Measurements from ENCODE around the gene ZNF480.
A peak's percentile ranks its signal among the peaks of the same experiment; 100 is the strongest.

DNA sequence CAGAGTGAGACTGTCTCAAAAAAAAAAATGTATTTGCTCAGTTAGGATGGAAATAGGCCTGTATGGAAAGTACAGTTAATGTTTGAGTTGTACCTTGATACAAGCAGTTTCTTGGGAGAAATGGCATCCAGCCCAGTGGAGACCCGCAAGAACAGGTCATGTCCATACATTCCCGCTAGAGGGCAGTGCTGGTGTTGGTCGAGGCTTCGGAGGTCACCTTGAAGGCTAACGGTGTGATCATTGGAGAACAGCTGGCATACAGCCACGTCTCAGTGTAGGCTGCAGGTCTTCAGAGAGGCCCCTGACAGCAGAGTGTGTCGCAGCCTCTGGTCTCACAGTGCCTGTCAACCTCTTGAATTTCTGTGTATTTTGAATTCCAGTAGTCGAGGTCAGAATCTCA lies 46.6 kb downstream of the ZNF480 start:
- TF ChIP-seq, protein P1, sequence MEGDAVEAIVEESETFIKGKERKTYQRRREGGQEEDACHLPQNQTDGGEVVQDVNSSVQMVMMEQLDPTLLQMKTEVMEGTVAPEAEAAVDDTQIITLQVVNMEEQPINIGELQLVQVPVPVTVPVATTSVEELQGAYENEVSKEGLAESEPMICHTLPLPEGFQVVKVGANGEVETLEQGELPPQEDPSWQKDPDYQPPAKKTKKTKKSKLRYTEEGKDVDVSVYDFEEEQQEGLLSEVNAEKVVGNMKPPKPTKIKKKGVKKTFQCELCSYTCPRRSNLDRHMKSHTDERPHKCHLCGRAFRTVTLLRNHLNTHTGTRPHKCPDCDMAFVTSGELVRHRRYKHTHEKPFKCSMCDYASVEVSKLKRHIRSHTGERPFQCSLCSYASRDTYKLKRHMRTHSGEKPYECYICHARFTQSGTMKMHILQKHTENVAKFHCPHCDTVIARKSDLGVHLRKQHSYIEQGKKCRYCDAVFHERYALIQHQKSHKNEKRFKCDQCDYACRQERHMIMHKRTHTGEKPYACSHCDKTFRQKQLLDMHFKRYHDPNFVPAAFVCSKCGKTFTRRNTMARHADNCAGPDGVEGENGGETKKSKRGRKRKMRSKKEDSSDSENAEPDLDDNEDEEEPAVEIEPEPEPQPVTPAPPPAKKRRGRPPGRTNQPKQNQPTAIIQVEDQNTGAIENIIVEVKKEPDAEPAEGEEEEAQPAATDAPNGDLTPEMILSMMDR (IDR thresholded peaks at IDR 0.05) = no peak
- TF ChIP-seq ESRRA (IDR thresholded peaks at IDR 0.05; ENCODE audit: borderline replicate concordance, low read length) (no peak), EP300 (IDR thresholded peaks at IDR 0.05) (no peak), MYC (IDR thresholded peaks at IDR 0.05; ENCODE audit: borderline replicate concordance, low read length) (no peak), JUN (IDR thresholded peaks at IDR 0.05) (no peak), EHMT2 (IDR thresholded peaks at IDR 0.05; ENCODE audit: low read depth) (no peak), RCOR1 (IDR thresholded peaks at IDR 0.05; ENCODE audit: low read depth, low read length) (no peak), RAD21 (conservative IDR thresholded peaks at IDR 0.05 in 1 of 2, IDR thresholded peaks at IDR 0.05 in 1 of 2) (peak in 1 of 2 experiments; percentile 10; a peak in 1 of 5 replicates), POLR2A (IDR thresholded peaks at IDR 0.05; ENCODE audit: low read length) (no peak)
